ENCODE results near the gene VOPP1. TPM values are rescaled to one million over a fixed set of nuclear protein-coding genes. Genes with fewer than 3 reads are reported as not detected.
A peak's percentile ranks its signal among the peaks of the same experiment; 100 is the strongest.

VOPP1 gene
- total RNA-seq, 6 experiments from 2014 or later: 15.8 to 30.3 (median 23.2) TPM

DNA sequence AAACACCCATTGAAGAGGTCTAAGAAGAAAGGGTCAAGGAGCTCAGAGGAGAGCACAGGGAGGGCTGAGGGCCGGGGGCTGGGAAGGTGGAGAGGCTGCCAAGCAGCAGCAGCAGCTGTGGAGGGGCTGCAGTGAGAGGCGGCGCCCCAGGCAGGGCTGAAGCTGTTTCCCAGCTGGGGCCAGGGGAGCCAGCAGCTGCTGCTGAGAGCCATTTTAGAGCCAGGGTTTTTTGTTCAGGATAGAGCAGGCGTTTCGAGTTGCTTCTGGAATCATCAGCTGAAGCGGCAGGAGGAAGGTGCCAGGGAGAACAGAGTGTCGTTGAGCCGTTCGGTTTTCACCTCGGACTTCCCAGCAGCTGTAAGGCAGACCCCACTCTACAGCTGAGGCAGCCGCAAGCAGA lies 144.5 kb downstream of the VOPP1 start:
- DNase-seq (no peak), ATAC-seq (peak in 1 of 4 donors; percentile 10)
- intact Hi-C loops (cut with DNase I): no loop called here
- Histone ChIP-seq H3K4me3 (no peak overlapping the region), H3K4me1 (no peaks in the 10 kb centered on the region), H3K27ac (no peak overlapping the region), H3K36me3 (peaks cover 0 to 13% (median 4%) of the 10 kb centered on the region in 4 donors), H3K9me3 (no peaks in the 10 kb centered on the region), H3K27me3 (no peaks in the 10 kb centered on the region)
- no CpG with 5 or more reads among the region's 11 CpGs for WGBS (ENCODE audit: insufficient coverage, low coverage, low lambda C conversion rate, missing lambda C conversion rate)
- TF ChIP-seq, protein P1, sequence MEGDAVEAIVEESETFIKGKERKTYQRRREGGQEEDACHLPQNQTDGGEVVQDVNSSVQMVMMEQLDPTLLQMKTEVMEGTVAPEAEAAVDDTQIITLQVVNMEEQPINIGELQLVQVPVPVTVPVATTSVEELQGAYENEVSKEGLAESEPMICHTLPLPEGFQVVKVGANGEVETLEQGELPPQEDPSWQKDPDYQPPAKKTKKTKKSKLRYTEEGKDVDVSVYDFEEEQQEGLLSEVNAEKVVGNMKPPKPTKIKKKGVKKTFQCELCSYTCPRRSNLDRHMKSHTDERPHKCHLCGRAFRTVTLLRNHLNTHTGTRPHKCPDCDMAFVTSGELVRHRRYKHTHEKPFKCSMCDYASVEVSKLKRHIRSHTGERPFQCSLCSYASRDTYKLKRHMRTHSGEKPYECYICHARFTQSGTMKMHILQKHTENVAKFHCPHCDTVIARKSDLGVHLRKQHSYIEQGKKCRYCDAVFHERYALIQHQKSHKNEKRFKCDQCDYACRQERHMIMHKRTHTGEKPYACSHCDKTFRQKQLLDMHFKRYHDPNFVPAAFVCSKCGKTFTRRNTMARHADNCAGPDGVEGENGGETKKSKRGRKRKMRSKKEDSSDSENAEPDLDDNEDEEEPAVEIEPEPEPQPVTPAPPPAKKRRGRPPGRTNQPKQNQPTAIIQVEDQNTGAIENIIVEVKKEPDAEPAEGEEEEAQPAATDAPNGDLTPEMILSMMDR (IDR thresholded peaks at IDR 0.05): no peak
- no peak for TF ChIP-seq POLR2A (IDR thresholded peaks at IDR 0.05)

DNA sequence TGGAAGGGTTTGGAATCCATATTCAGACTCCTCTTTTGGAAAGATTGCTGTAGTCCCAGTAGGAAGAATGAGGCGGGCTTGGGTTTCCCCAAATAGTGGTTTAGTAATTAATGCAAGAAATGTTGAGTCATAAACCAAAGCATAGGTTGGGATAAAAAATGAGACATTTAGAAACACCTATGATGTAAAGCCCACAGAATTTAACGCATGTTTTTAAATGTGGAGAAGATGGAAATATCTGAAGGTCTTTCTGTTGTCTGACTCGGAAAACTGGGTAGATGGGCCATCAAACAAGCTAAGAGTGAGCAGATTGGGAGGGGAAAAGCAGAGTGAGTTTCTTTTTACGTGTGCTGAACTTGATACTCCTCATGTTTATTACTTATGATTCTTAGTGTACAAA lies 145.0 kb downstream of the VOPP1 start:
- 68% methylated on average over 4 of the region's 4 CpGs for WGBS (ENCODE audit: insufficient coverage, low coverage, low lambda C conversion rate, missing lambda C conversion rate)
- Histone ChIP-seq H3K4me3 (no peak overlapping the region), H3K36me3 (peaks cover 0 to 13% (median 4%) of the 10 kb centered on the region in 4 donors), H3K27me3 (no peaks in the 10 kb centered on the region), H3K27ac (no peak overlapping the region), H3K9me3 (no peaks in the 10 kb centered on the region), H3K4me1 (no peaks in the 10 kb centered on the region)
- no peak for DNase-seq
- TF ChIP-seq, protein P1 (IDR thresholded peaks at IDR 0.05): no peak
- TF ChIP-seq POLR2A (IDR thresholded peaks at IDR 0.05): no peak
- ATAC-seq: no peak
- intact Hi-C loops (cut with DNase I): no loop called here

DNA sequence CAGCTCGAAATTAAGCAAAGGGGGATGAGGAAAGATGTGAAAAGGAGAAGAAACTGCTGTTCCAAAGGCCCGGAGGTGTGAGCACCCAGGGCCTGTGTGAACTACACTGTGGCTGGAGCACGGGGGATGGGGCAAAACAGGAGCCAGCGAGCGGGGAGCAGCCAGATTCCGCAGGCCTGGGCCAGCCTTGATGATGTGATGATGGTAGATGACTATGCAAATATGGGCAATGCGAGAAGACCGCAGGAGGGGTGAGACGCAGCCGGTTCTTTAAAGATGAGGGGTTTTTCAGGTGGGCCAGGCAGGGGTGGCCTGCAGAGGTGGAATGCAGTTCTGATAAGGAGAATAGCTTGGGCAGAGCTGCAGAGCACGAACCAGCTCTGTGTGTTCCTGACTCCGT lies 145.6 kb downstream of the VOPP1 start:
- Histone ChIP-seq H3K36me3 (peaks cover 0 to 13% (median 4%) of the 10 kb centered on the region in 4 donors), H3K27me3 (no peaks in the 10 kb centered on the region), H3K4me3 (no peak overlapping the region), H3K27ac (no peak overlapping the region), H3K9me3 (no peaks in the 10 kb centered on the region), H3K4me1 (no peaks in the 10 kb centered on the region)
- intact Hi-C loops (cut with DNase I): no loop called here
- DNase-seq (no peak), ATAC-seq (no peak)
- TF ChIP-seq, protein P1 (IDR thresholded peaks at IDR 0.05): no peak
- TF ChIP-seq POLR2A (IDR thresholded peaks at IDR 0.05): no peak
- 82% methylated on average over 8 of the region's 12 CpGs for WGBS (ENCODE audit: insufficient coverage, low coverage, low lambda C conversion rate, missing lambda C conversion rate)

DNA sequence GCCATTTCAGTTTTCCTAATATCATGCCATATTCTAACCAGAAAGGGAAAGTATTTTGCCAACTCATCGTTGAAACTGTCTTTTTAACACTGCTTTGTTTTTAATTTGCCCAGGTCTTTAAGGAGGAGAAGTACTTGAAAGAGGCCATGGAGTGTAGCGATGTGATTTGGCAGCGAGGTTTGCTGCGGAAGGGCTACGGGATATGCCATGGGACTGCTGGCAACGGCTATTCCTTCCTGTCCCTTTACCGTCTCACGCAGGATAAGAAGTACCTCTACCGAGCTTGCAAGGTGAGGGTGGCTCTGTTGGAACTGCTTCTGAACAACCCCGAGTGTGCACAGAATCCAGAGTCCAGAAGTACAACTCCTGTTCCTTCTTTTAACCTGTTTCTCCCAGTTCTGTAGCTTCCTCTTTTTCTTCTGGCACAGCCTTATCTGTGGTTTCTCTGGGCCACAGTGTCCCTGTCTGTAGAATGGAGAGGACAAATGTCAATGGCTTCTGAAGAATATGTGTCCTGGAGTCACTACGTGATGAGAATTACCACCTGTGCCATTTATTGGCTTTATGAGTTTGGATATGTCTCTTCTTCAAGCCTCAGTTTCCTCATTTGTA lies 147.1 kb downstream of the VOPP1 start:
- H3K27ac ChIP-seq: no peak overlapping the region
- peaks cover 0 to 13% (median 4%) of the 10 kb centered on the region in 4 donors for H3K36me3 ChIP-seq
- H3K4me1 ChIP-seq: no peaks in the 10 kb centered on the region
- intact Hi-C loops (cut with DNase I): no loop called here
- peak in 1 of 4 donors; percentile 13 for ATAC-seq
- no peak for TF ChIP-seq POLR2A (IDR thresholded peaks at IDR 0.05)
- TF ChIP-seq, protein P1 (IDR thresholded peaks at IDR 0.05): no peak
- no peak overlapping the region for H3K4me3 ChIP-seq
- WGBS (ENCODE audit: insufficient coverage, low coverage, low lambda C conversion rate, missing lambda C conversion rate): 66% methylated on average over 9 of the region's 11 CpGs
- no peaks in the 10 kb centered on the region for H3K27me3 ChIP-seq
- DNase-seq: no peak
- H3K9me3 ChIP-seq: no peaks in the 10 kb centered on the region

Measured in right lobe of liver (tissue), 6 donors.